ENCODE measurements around the gene MTMR6.

MTMR6 gene

GRCh38 chr13:25215253-25215575, 72.1 kb downstream of the MTMR6 start:
- no peak for TF ChIP-seq CTCF (IDR thresholded peaks at IDR 0.05; ENCODE audit: insufficient read depth, low read length, poor library complexity, severe bottlenecking)
- Histone ChIP-seq H3K27me3 (replicated peaks; ENCODE audit: control insufficient read depth, insufficient read depth, low read length) (no peaks in the 10 kb centered on the region), H3K36me3 (ENCODE audit: control insufficient read depth, insufficient read depth, low read length) (no peaks in the 10 kb centered on the region), H3K4me3 (replicated peaks; ENCODE audit: low read depth, low read length) (no peak overlapping the region)
- no peak for DNase-seq (ENCODE audit: extremely low read depth, insufficient read length)

- no peaks in the 10 kb centered on the region for H3K36me3 ChIP-seq (ENCODE audit: control insufficient read depth, insufficient read depth, low read length)
- no peak for TF ChIP-seq CTCF (IDR thresholded peaks at IDR 0.05; ENCODE audit: insufficient read depth, low read length, poor library complexity, severe bottlenecking)
- no peaks in the 10 kb centered on the region for H3K27me3 ChIP-seq (replicated peaks; ENCODE audit: control insufficient read depth, insufficient read depth, low read length)
- no peak overlapping the region for H3K4me3 ChIP-seq (replicated peaks; ENCODE audit: low read depth, low read length)
- no peak for DNase-seq (ENCODE audit: extremely low read depth, insufficient read length)
Measured at GRCh38 chr13:25214491-25215252, 72.6 kb downstream of the MTMR6 start.

- H3K36me3 ChIP-seq (ENCODE audit: control insufficient read depth, insufficient read depth, low read length), result no peaks in the 10 kb centered on the region
- H3K27me3 ChIP-seq (replicated peaks; ENCODE audit: control insufficient read depth, insufficient read depth, low read length), result no peaks in the 10 kb centered on the region
- no peak overlapping the region for H3K4me3 ChIP-seq (replicated peaks; ENCODE audit: low read depth, low read length)
- DNase-seq (ENCODE audit: extremely low read depth, insufficient read length), result no peak
- no peak for TF ChIP-seq CTCF (IDR thresholded peaks at IDR 0.05; ENCODE audit: insufficient read depth, low read length, poor library complexity, severe bottlenecking)
Measured at GRCh38 chr13:25213715-25214114, 73.6 kb downstream of the MTMR6 start.

- Histone ChIP-seq H3K36me3 (ENCODE audit: control insufficient read depth, insufficient read depth, low read length) (no peaks in the 10 kb centered on the region), H3K4me3 (replicated peaks; ENCODE audit: low read depth, low read length) (no peak overlapping the region), H3K27me3 (replicated peaks; ENCODE audit: control insufficient read depth, insufficient read depth, low read length) (no peaks in the 10 kb centered on the region)
- DNase-seq (ENCODE audit: extremely low read depth, insufficient read length), result no peak
- TF ChIP-seq CTCF (IDR thresholded peaks at IDR 0.05; ENCODE audit: insufficient read depth, low read length, poor library complexity, severe bottlenecking), result no peak
Measured at GRCh38 chr13:25210842-25211569, 76.3 kb downstream of the MTMR6 start.

GRCh38 chr13:25207291-25207810, 79.9 kb downstream of the MTMR6 start:
- no peak for TF ChIP-seq CTCF (IDR thresholded peaks at IDR 0.05; ENCODE audit: insufficient read depth, low read length, poor library complexity, severe bottlenecking)
- no peaks in the 10 kb centered on the region for H3K27me3 ChIP-seq (replicated peaks; ENCODE audit: control insufficient read depth, insufficient read depth, low read length)
- DNase-seq (ENCODE audit: extremely low read depth, insufficient read length), result no peak
- no peak overlapping the region for H3K4me3 ChIP-seq (replicated peaks; ENCODE audit: low read depth, low read length)
- no peaks in the 10 kb centered on the region for H3K36me3 ChIP-seq (ENCODE audit: control insufficient read depth, insufficient read depth, low read length)
